H9 (cell line): ENCODE data around the gene HECTD1. TPM values are rescaled to one million over a fixed set of nuclear protein-coding genes. Genes with fewer than 3 reads are reported as not detected.

ENCODE experiments used
- DNase-seq: peaks from one replicate; pipeline ENCODE4 v3.0.0-alpha.2; 2017
- H2AFZ ChIP-seq: one replicate; pipeline ENCODE4 v1.6.1; 2013; ENCODE audit warnings: mild to moderate bottlenecking, low read length, control low read depth, moderate library complexity
- H2AK5ac ChIP-seq: 2 replicates; pipeline ENCODE4 v1.6.1; 2013; ENCODE audit warnings: low read length, control low read depth, mixed read lengths; ENCODE audit not compliant: insufficient read length
- H2BK120ac ChIP-seq: one replicate; pipeline ENCODE4 v1.6.1; 2013; ENCODE audit warnings: low read depth, mild to moderate bottlenecking, low read length, control low read depth, inconsistent platforms; ENCODE audit not compliant: poor library complexity, severe bottlenecking
- H2BK12ac ChIP-seq: 2 replicates; pipeline ENCODE4 v1.6.1; 2013; ENCODE audit warnings: low read length, control low read depth, mixed read lengths, low read depth; ENCODE audit not compliant: insufficient read length
- H2BK15ac ChIP-seq: 2 replicates; pipeline ENCODE4 v1.6.1; 2013; ENCODE audit warnings: low read depth, low read length, control low read depth
- H2BK20ac ChIP-seq: one replicate; pipeline ENCODE4 v1.6.1; 2013; ENCODE audit warnings: low read depth, mild to moderate bottlenecking, low read length, control low read depth, inconsistent platforms; ENCODE audit not compliant: poor library complexity, severe bottlenecking
- H2BK5ac ChIP-seq: 2 replicates; pipeline ENCODE4 v1.6.1; 2013; ENCODE audit warnings: low read length, control low read depth, mixed read lengths; ENCODE audit not compliant: insufficient read length
- H3K14ac ChIP-seq: 2 replicates; pipeline ENCODE4 v1.6.1; 2013; ENCODE audit warnings: low read length, control low read depth; ENCODE audit not compliant: insufficient read depth
- H3K18ac ChIP-seq: 2 replicates; pipeline ENCODE4 v1.6.1; 2013; ENCODE audit warnings: low read depth, mild to moderate bottlenecking, mixed read lengths, low read length, control low read depth; ENCODE audit not compliant: insufficient read length
- H3K23ac ChIP-seq: 2 replicates; pipeline ENCODE4 v1.6.1; 2013; ENCODE audit warnings: low read length, control low read depth, mixed read lengths, low read depth; ENCODE audit not compliant: insufficient read length
- H3K23me2 ChIP-seq: 2 replicates; pipeline ENCODE4 v1.6.1; 2013; ENCODE audit warnings: low read depth, mild to moderate bottlenecking, mixed read lengths, low read length, control low read depth; ENCODE audit not compliant: insufficient read length, poor library complexity, severe bottlenecking
- H3K27ac ChIP-seq: 2 replicates; pipeline ENCODE4 v1.5.1; 2013; ENCODE audit warnings: low read length, control low read depth, mixed read lengths, low read depth; ENCODE audit not compliant: insufficient read length
- H3K27me3 ChIP-seq: 2 replicates; pipeline ENCODE4 v1.6.1; 2013; ENCODE audit warnings: low read length, control low read depth, inconsistent platforms; ENCODE audit not compliant: insufficient read depth
- H3K4ac ChIP-seq: 2 replicates; pipeline ENCODE4 v1.6.1; 2013; ENCODE audit warnings: low read depth, mild to moderate bottlenecking, control low read depth, inconsistent platforms, low read length, moderate library complexity
- H3K4me1 ChIP-seq: 2 replicates; pipeline ENCODE4 v1.6.1; 2013; ENCODE audit warnings: low read length, control low read depth, inconsistent platforms; ENCODE audit not compliant: insufficient read depth
- H3K4me2 ChIP-seq: 2 replicates; pipeline ENCODE4 v1.6.1; 2013; ENCODE audit warnings: low read length, control low read depth, mixed read lengths; ENCODE audit not compliant: insufficient read length, insufficient read depth
- H3K56ac ChIP-seq: 2 replicates; pipeline ENCODE4 v1.6.1; 2013; ENCODE audit warnings: low read depth, mild to moderate bottlenecking, mixed read lengths, low read length, control low read depth; ENCODE audit not compliant: insufficient read length
- H3K79me1 ChIP-seq: 2 replicates; pipeline ENCODE4 v1.6.1; 2013; ENCODE audit warnings: low read depth, mild to moderate bottlenecking, moderate library complexity, low read length, control low read depth, inconsistent platforms; ENCODE audit not compliant: insufficient read depth, poor library complexity, severe bottlenecking
- H3K79me2 ChIP-seq: 2 replicates; pipeline ENCODE4 v1.6.1; 2013; ENCODE audit warnings: low read length, control low read depth, inconsistent platforms; ENCODE audit not compliant: insufficient read depth
- H3K9ac ChIP-seq: 2 replicates; pipeline ENCODE4 v1.6.1; 2013; ENCODE audit warnings: low read length, control low read depth, mixed read lengths; ENCODE audit not compliant: insufficient read length; ENCODE audit errors: extremely low read depth
- H3K9me3 ChIP-seq: one replicate; pipeline ENCODE4 v1.6.1; 2013; ENCODE audit warnings: low read depth, low read length, inconsistent platforms; ENCODE audit not compliant: control insufficient read depth
- H3T11ph ChIP-seq: one replicate; pipeline ENCODE4 v1.6.1; 2013; ENCODE audit warnings: mild to moderate bottlenecking, low read length, control low read depth, inconsistent platforms
- H4K20me1 ChIP-seq: one replicate; pipeline ENCODE4 v1.6.1; 2013; ENCODE audit not compliant: control insufficient read depth, insufficient read length, insufficient read depth
- H4K5ac ChIP-seq: 2 replicates; pipeline ENCODE4 v1.6.1; 2013; ENCODE audit warnings: low read depth, mild to moderate bottlenecking, mixed read lengths, low read length, control low read depth; ENCODE audit not compliant: insufficient read length
- H4K8ac ChIP-seq: replicated peaks from 2 replicates; pipeline ENCODE4 v1.6.1; 2013; ENCODE audit warnings: low read length, control low read depth, mixed read lengths, low read depth; ENCODE audit not compliant: insufficient read length
- H4K91ac ChIP-seq: 2 replicates; pipeline ENCODE4 v1.6.1; 2013; ENCODE audit warnings: low read depth, mild to moderate bottlenecking, moderate library complexity, mixed read lengths, low read length, control low read depth; ENCODE audit not compliant: insufficient read length
- H3K27ac Mint-ChIP-seq, 3 experiments: 2 replicates in 2 of 3; 3 replicates in 1 of 3; pipeline ENCODE4 v1.8.0; 2020 to 2021; ENCODE audit warnings: mixed read lengths in 3 of 3, mild to moderate bottlenecking in 1 of 3, moderate library complexity in 1 of 3
- H3K27me3 Mint-ChIP-seq: 2 replicates; pipeline ENCODE4 v1.8.0; 2021; ENCODE audit warnings: low read depth, mild to moderate bottlenecking, moderate library complexity, mixed read lengths
- H3K36me3 Mint-ChIP-seq, 3 experiments: 2 replicates in 2 of 3; 3 replicates in 1 of 3; pipeline ENCODE4 v1.8.0; 2020 to 2021; ENCODE audit warnings: low read depth in 3 of 3, mixed read lengths in 3 of 3; ENCODE audit not compliant: insufficient read depth in 1 of 3
- H3K4me1 Mint-ChIP-seq, 2 experiments: 2 replicates each; pipeline ENCODE4 v1.8.0; 2020; ENCODE audit warnings: mixed read lengths in 2 of 2
- H3K4me3 Mint-ChIP-seq, 2 experiments: 2 replicates in 1 of 2; 3 replicates in 1 of 2; pipeline ENCODE4 v1.8.0; 2020 to 2021; ENCODE audit warnings: mild to moderate bottlenecking in 2 of 2, mixed read lengths in 2 of 2, moderate library complexity in 1 of 2
- H3K9me3 Mint-ChIP-seq, 2 experiments: 2 replicates in 1 of 2; 3 replicates in 1 of 2; pipeline ENCODE4 v1.8.0; 2020; ENCODE audit warnings: mild to moderate bottlenecking in 2 of 2, mixed read lengths in 2 of 2, moderate library complexity in 1 of 2
- WGBS: extraction: QIAGEN DNeasy Blood & Tissue Kit; methylation state at CpG from one replicate; pipeline ENCODE4 v1.1.7; 2013; ENCODE audit warnings: missing lambda C conversion rate, low lambda C conversion rate, mixed read lengths; ENCODE audit not compliant: insufficient read length; ENCODE audit errors: extremely low coverage; 5-methylcytosine and 5-hydroxymethylcytosine counted together
- total RNA-seq: library from RNA; stranded (reverse); gene quantifications from 2 replicates; pipeline ENCODE4 v1.2.1, GENCODE V29; 2021
- TF ChIP-seq, protein P1 (sequence below): fragments of 200-600 bp; sonication (generic); conservative IDR thresholded peaks from 3 replicates; pipeline ENCODE4 v1.8.0; 2021; ENCODE audit warnings: antibody characterized with exemption, mild to moderate bottlenecking

HECTD1 gene
- total RNA-seq, 1 experiment from 2014 or later, result 135 TPM

DNA sequence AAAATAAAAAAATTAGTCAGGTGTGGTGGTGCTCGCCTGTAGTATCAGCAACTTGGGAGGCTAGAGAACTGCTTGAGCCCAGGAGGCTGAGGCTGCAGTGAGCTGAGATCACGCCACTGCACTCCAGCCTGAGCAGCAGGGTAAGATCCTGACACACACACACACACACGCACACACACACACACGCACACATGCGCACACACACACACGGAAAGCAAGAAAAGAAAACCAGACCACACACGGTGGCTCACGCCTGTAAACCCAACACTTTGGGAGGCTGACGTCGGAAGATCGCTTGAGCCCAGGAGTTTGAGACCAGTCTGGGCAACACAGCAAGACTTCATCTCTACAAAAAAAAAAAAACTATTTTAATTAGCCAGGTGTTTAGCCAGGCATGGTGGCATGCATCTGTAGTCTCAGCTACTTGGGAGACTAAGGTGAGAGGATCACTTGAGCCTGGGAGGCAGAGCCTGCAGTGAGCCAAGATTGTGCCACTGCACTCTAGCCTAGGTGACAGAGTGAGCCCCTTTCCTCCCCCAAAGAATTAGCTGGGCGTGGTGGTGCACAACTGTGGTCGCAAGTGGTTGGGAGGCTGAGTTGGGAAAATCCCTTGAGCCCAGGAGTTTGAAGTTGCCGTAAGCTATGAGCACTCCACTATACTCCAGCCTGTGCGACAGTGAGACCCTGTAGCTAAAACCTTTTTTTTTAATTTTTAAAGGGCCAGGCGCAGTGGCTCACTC is 44.5 kb downstream of the HECTD1 start:
- H3K27ac ChIP-seq, result no peak overlapping the region
- no peak overlapping the region for H3K9ac ChIP-seq
- H2BK15ac ChIP-seq, result no peak overlapping the region
- no peak overlapping the region for H2AFZ ChIP-seq
- peaks cover 19 to 79% (median 40%) of the 10 kb centered on the region in 3 experiments; a peak in 6 of 7 replicates for H3K36me3 Mint-ChIP-seq
- H3K9me3 ChIP-seq, result no peaks in the 10 kb centered on the region
- H3K79me1 ChIP-seq, result no peaks in the 10 kb centered on the region
- no peak overlapping the region for H4K8ac ChIP-seq
- no peak overlapping the region for H2BK120ac ChIP-seq
- H3K14ac ChIP-seq, result no peak overlapping the region
- no peaks in the 10 kb centered on the region for H3K79me2 ChIP-seq
- no peaks in the 10 kb centered on the region for H3K27me3 ChIP-seq
- H3K27ac Mint-ChIP-seq, result peak overlapping the region in 2 of 3 experiments; percentile 93; a peak in 5 of 7 replicates
- H3K4me1 ChIP-seq, result no peaks in the 10 kb centered on the region
- H3K4ac ChIP-seq, result no peak overlapping the region
- no peak overlapping the region for H3T11ph ChIP-seq
- no peaks in the 10 kb centered on the region for H3K4me1 Mint-ChIP-seq
- H2BK20ac ChIP-seq, result no peak overlapping the region
- no peaks in the 10 kb centered on the region for H3K9me3 Mint-ChIP-seq
- no peak overlapping the region for H3K4me3 Mint-ChIP-seq
- no peak overlapping the region for H3K56ac ChIP-seq
- no peak for DNase-seq
- TF ChIP-seq, protein P1, sequence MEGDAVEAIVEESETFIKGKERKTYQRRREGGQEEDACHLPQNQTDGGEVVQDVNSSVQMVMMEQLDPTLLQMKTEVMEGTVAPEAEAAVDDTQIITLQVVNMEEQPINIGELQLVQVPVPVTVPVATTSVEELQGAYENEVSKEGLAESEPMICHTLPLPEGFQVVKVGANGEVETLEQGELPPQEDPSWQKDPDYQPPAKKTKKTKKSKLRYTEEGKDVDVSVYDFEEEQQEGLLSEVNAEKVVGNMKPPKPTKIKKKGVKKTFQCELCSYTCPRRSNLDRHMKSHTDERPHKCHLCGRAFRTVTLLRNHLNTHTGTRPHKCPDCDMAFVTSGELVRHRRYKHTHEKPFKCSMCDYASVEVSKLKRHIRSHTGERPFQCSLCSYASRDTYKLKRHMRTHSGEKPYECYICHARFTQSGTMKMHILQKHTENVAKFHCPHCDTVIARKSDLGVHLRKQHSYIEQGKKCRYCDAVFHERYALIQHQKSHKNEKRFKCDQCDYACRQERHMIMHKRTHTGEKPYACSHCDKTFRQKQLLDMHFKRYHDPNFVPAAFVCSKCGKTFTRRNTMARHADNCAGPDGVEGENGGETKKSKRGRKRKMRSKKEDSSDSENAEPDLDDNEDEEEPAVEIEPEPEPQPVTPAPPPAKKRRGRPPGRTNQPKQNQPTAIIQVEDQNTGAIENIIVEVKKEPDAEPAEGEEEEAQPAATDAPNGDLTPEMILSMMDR, result no peak
- H3K4me2 ChIP-seq, result no peak overlapping the region
- no peaks in the 10 kb centered on the region for H3K23me2 ChIP-seq
- no peak overlapping the region for H3K23ac ChIP-seq
- H2BK12ac ChIP-seq, result no peak overlapping the region
- H2BK5ac ChIP-seq, result no peak overlapping the region
- no peak overlapping the region for H2AK5ac ChIP-seq
- no peak overlapping the region for H4K5ac ChIP-seq
- no CpG with 5 or more reads among the region's 16 CpGs for WGBS
- H4K20me1 ChIP-seq, result no peaks in the 10 kb centered on the region
- H3K18ac ChIP-seq, result no peak overlapping the region
- H3K27me3 Mint-ChIP-seq, result no peaks in the 10 kb centered on the region
- H4K91ac ChIP-seq, result no peak overlapping the region
